D721Med (cell line): ENCODE results near the gene SEMA5B.

Experiments
- DNase-seq: peaks from one replicate; pipeline ENCODE4 v3.0.0; 2011; ENCODE audit warnings: low spot score; ENCODE audit not compliant: insufficient read length
- FAIRE-seq: peaks from 2 replicates; lab custom pipeline; 2011; peaks lifted over from hg19 to GRCh38; lab: Jason Lieb, UNC
- CTCF ChIP-seq: IDR thresholded peaks from 2 replicates; pipeline ENCODE4 v1.5.1; 2012; ENCODE audit warnings: mild to moderate bottlenecking, control low read depth; ENCODE audit not compliant: insufficient read depth; ENCODE audit errors: missing control alignments

The SEMA5B gene

GRCh38 chr3:122947196-122947595 is 80.4 kb downstream of the SEMA5B start:
- no peak for TF ChIP-seq CTCF
- FAIRE-seq (no peak), DNase-seq (peak; percentile 79)

GRCh38 chr3:122946185-122946584 is 81.4 kb downstream of the SEMA5B start:
- TF ChIP-seq CTCF = no peak
- FAIRE-seq = no peak

GRCh38 chr3:122945230-122945629 is 82.3 kb downstream of the SEMA5B start:
- DNase-seq (no peak), FAIRE-seq (no peak)
- TF ChIP-seq CTCF = no peak

More at GRCh38 chr3:122946185-122946584, 81.4 kb downstream of the SEMA5B start:
- no peak for DNase-seq

- DNase-seq (no peak), FAIRE-seq (no peak)
- TF ChIP-seq CTCF = no peak
Measured at GRCh38 chr3:122944671-122945161, 82.8 kb downstream of the SEMA5B start.

GRCh38 chr3:122943828-122944190 is 83.8 kb downstream of the SEMA5B start:
- no peak for TF ChIP-seq CTCF
- no peak for DNase-seq

GRCh38 chr3:122942937-122943827 is 84.4 kb downstream of the SEMA5B start:
- DNase-seq (peak; percentile 67), FAIRE-seq (no peak)
- TF ChIP-seq CTCF = peak; percentile 69

More at GRCh38 chr3:122943828-122944190, 83.8 kb downstream of the SEMA5B start:
- FAIRE-seq = no peak

GRCh38 chr3:122942239-122942638 is 85.3 kb downstream of the SEMA5B start:
- FAIRE-seq (no peak), DNase-seq (no peak)
- no peak for TF ChIP-seq CTCF
